ENCODE data around the gene METRNL. TPM values are rescaled to one million over a fixed set of nuclear protein-coding genes. Genes with fewer than 3 reads are reported as not detected.

METRNL gene
- total RNA-seq, 2 experiments from 2014 or later: 16.9 to 23.3 TPM

- Histone ChIP-seq H3K79me2 (ENCODE audit: insufficient read depth, low read depth, low read length) (no peaks in the 10 kb centered on the region), H3K4me2 (ENCODE audit: low read length) (no peak overlapping the region), H3K9me3 (ENCODE audit: low read length) (no peaks in the 10 kb centered on the region), H4K20me1 (ENCODE audit: insufficient read depth, low read length) (no peaks in the 10 kb centered on the region), H3K36me3 (ENCODE audit: insufficient read depth, low read length) (no peaks in the 10 kb centered on the region), H3K27ac (ENCODE audit: low read depth, low read length, poor library complexity, severe bottlenecking) (no peak overlapping the region), H2AFZ (ENCODE audit: low read length) (no peak overlapping the region), H3K4me3 (ENCODE audit: low read depth, low read length, poor library complexity, severe bottlenecking) (no peak overlapping the region), H3K9me2 (ENCODE audit: insufficient read depth, low read length) (no peaks in the 10 kb centered on the region), H3K4me1 (ENCODE audit: insufficient read depth, low read length, poor library complexity, severe bottlenecking) (peaks cover 3% of the 10 kb centered on the region)
- TF ChIP-seq EZH2phosphoT487 (IDR thresholded peaks at IDR 0.05; ENCODE audit: borderline replicate concordance, low read depth, low read length) (no peak), CTCF (conservative IDR thresholded peaks at IDR 0.05; ENCODE audit: low read length) (no peak)
- intact Hi-C loops (cut with micrococcal nuclease; ENCODE audit: unreplicated experiment): no loop called here
- ChIA-PET CTCF (ENCODE audit: unreplicated experiment) (no interaction called here), POLR2A (no interaction called here)
- BruUV-seq (replicated peaks): no TSS peak
- DNase-seq (ENCODE audit: low spot score): no peak
Measured at GRCh38 chr17:83087788-83088360, 8.5 kb downstream of the METRNL start.

GRCh38 chr17:83088451-83088850 is 9.0 kb downstream of the METRNL start:
- no peak for DNase-seq (ENCODE audit: low spot score)
- no peaks in the 10 kb centered on the region for H4K20me1 ChIP-seq (ENCODE audit: insufficient read depth, low read length)
- H3K27ac ChIP-seq (ENCODE audit: low read depth, low read length, poor library complexity, severe bottlenecking): no peak overlapping the region
- H3K36me3 ChIP-seq (ENCODE audit: insufficient read depth, low read length): no peaks in the 10 kb centered on the region
- H3K9me3 ChIP-seq (ENCODE audit: low read length): no peaks in the 10 kb centered on the region
- no peaks in the 10 kb centered on the region for H3K79me2 ChIP-seq (ENCODE audit: insufficient read depth, low read depth, low read length)
- H3K4me1 ChIP-seq (ENCODE audit: insufficient read depth, low read length, poor library complexity, severe bottlenecking): no peaks in the 10 kb centered on the region
- H2AFZ ChIP-seq (ENCODE audit: low read length): no peak overlapping the region
- ChIA-PET CTCF (ENCODE audit: unreplicated experiment) (no interaction called here), POLR2A (no interaction called here)
- no peak overlapping the region for H3K4me2 ChIP-seq (ENCODE audit: low read length)
- intact Hi-C loops (cut with micrococcal nuclease; ENCODE audit: unreplicated experiment): no loop called here
- no TSS peak for BruUV-seq (replicated peaks)
- no peak overlapping the region for H3K4me3 ChIP-seq (ENCODE audit: low read depth, low read length, poor library complexity, severe bottlenecking)
- TF ChIP-seq CTCF (conservative IDR thresholded peaks at IDR 0.05; ENCODE audit: low read length) (no peak), EZH2phosphoT487 (IDR thresholded peaks at IDR 0.05; ENCODE audit: borderline replicate concordance, low read depth, low read length) (no peak)
- H3K9me2 ChIP-seq (ENCODE audit: insufficient read depth, low read length): no peaks in the 10 kb centered on the region

GRCh38 chr17:83088909-83089308 is 9.5 kb downstream of the METRNL start:
- DNase-seq (ENCODE audit: low spot score): no peak
- no peak overlapping the region for H3K4me2 ChIP-seq (ENCODE audit: low read length)
- POLR2A ChIA-PET: no interaction called here
- H3K4me3 ChIP-seq (ENCODE audit: low read depth, low read length, poor library complexity, severe bottlenecking): no peak overlapping the region
- no peak overlapping the region for H2AFZ ChIP-seq (ENCODE audit: low read length)
- no peaks in the 10 kb centered on the region for H3K36me3 ChIP-seq (ENCODE audit: insufficient read depth, low read length)
- no peaks in the 10 kb centered on the region for H3K4me1 ChIP-seq (ENCODE audit: insufficient read depth, low read length, poor library complexity, severe bottlenecking)
- no TSS peak for BruUV-seq (replicated peaks)
- TF ChIP-seq CTCF (conservative IDR thresholded peaks at IDR 0.05; ENCODE audit: low read length): no peak
- TF ChIP-seq EZH2phosphoT487 (IDR thresholded peaks at IDR 0.05; ENCODE audit: borderline replicate concordance, low read depth, low read length): no peak
- CTCF ChIA-PET (ENCODE audit: unreplicated experiment): no interaction called here
- intact Hi-C loops (cut with micrococcal nuclease; ENCODE audit: unreplicated experiment): no loop called here
- H3K9me2 ChIP-seq (ENCODE audit: insufficient read depth, low read length): no peaks in the 10 kb centered on the region
- H3K27ac ChIP-seq (ENCODE audit: low read depth, low read length, poor library complexity, severe bottlenecking): no peak overlapping the region
- H4K20me1 ChIP-seq (ENCODE audit: insufficient read depth, low read length): no peaks in the 10 kb centered on the region
- no peaks in the 10 kb centered on the region for H3K9me3 ChIP-seq (ENCODE audit: low read length)
- no peaks in the 10 kb centered on the region for H3K79me2 ChIP-seq (ENCODE audit: insufficient read depth, low read depth, low read length)

Data from OCI-LY7 (cell line).